Hepatocyte (in vitro differentiated cells): ENCODE measurements around the gene STIM2.

ENCODE experiments used
- CTCF ChIP-seq: fragments of 200-600 bp; sonication (generic); IDR thresholded peaks from 2 replicates; pipeline ENCODE4 v1.5.1; 2016; ENCODE audit warnings: antibody characterized with exemption, mild to moderate bottlenecking; ENCODE audit not compliant: poor library complexity
- EZH2 ChIP-seq: fragments of 200-600 bp; sonication (generic); IDR thresholded peaks from 2 replicates; pipeline ENCODE4 v1.6.1; 2016; ENCODE audit warnings: antibody characterized with exemption, mild to moderate bottlenecking, borderline replicate concordance
- EZH2phosphoT487 ChIP-seq: fragments of 200-600 bp; sonication (generic); IDR thresholded peaks from one replicate; pipeline ENCODE4 v1.6.1; 2018; ENCODE audit warnings: antibody characterized with exemption, mild to moderate bottlenecking, low read depth, moderate library complexity; ENCODE audit not compliant: unreplicated experiment, severe bottlenecking

- TF ChIP-seq CTCF: no peak
- TF ChIP-seq EZH2: no peak
- TF ChIP-seq EZH2phosphoT487: no peak
These were observed 130.4 kb downstream of the STIM2 start for GRCh38 chr4:26991057-26991456.
